ENCODE results near the gene VAMP5.
"Not testable (repeated sequence)": the region's sequence is repeated elsewhere in the genome, so short reads cannot be mapped to it uniquely, and the experiment has no call there.

The VAMP5 gene

GRCh38 chr2:85541753-85542457, 42.3 kb upstream of the VAMP5 start:
- no peak overlapping the region for H3K14ac ChIP-seq (ENCODE audit: low read length)
- peaks cover 11 to 39% of the 10 kb centered on the region in 2 experiments for H3K36me3 ChIP-seq (ENCODE audit: control insufficient read depth in 1 of 2, insufficient read depth in 2 of 2, low read length in 2 of 2)
- no peaks in the 10 kb centered on the region for H3K27me3 ChIP-seq (ENCODE audit: insufficient read depth, low read length)
- H3K18ac ChIP-seq (ENCODE audit: low read length), result no peak overlapping the region
- H3K4me2 ChIP-seq (ENCODE audit: low read length), result no peak overlapping the region
- H3K79me2 ChIP-seq (ENCODE audit: control insufficient read depth, insufficient read depth, low read length, poor library complexity), result peaks cover 26% of the 10 kb centered on the region
- H2BK120ac ChIP-seq (ENCODE audit: insufficient read depth, low read length, poor library complexity), result no peak overlapping the region
- no peak for DNase-seq
- no peak overlapping the region for H2AFZ ChIP-seq (ENCODE audit: insufficient read depth, low read length, poor library complexity)
- no peak overlapping the region for H2BK12ac ChIP-seq (ENCODE audit: low read length)
- H3K9ac ChIP-seq (ENCODE audit: low read length), result no peak overlapping the region
- H3K23ac ChIP-seq (ENCODE audit: low read length), result no peak overlapping the region
- no peak overlapping the region for H4K91ac ChIP-seq (ENCODE audit: low read depth, low read length)
- H4K8ac ChIP-seq (ENCODE audit: low read depth, low read length), result no peak overlapping the region
- no peak overlapping the region for H3K27ac ChIP-seq (ENCODE audit: low read depth, low read length)
- no CpG with 5 or more reads among the region's 5 CpGs for WGBS (ENCODE audit: extremely low coverage, insufficient coverage, insufficient read length)
- H4K12ac ChIP-seq (ENCODE audit: low read depth, low read length), result no peak overlapping the region
- H3K79me1 ChIP-seq (ENCODE audit: low read length), result peaks cover 21% of the 10 kb centered on the region
- H3K4me1 ChIP-seq (ENCODE audit: control insufficient read depth in 1 of 2, insufficient read depth in 2 of 2, low read length in 2 of 2), result peaks cover 0 to 7% of the 10 kb centered on the region in 2 experiments
- no peak overlapping the region for H3K4ac ChIP-seq (ENCODE audit: low read depth, low read length)
- no peak overlapping the region for H2BK5ac ChIP-seq (ENCODE audit: low read depth, low read length, poor library complexity)
- H3K9me3 ChIP-seq (ENCODE audit: insufficient read depth, low read depth, low read length), result peaks cover 2% of the 10 kb centered on the region
- no peak overlapping the region for H3K4me3 ChIP-seq (ENCODE audit: low read depth, low read length)
- no peak overlapping the region for H2AK5ac ChIP-seq (ENCODE audit: low read length)

- H4K12ac ChIP-seq (ENCODE audit: low read depth, low read length), result no peak overlapping the region
- no peak overlapping the region for H3K4me3 ChIP-seq (ENCODE audit: low read depth, low read length)
- H3K27ac ChIP-seq (ENCODE audit: low read depth, low read length), result no peak overlapping the region
- no peak overlapping the region for H3K23ac ChIP-seq (ENCODE audit: low read length)
- no CpG with 5 or more reads among the region's 4 CpGs for WGBS (ENCODE audit: extremely low coverage, insufficient coverage, insufficient read length)
- DNase-seq, result no peak
- H4K91ac ChIP-seq (ENCODE audit: low read depth, low read length), result no peak overlapping the region
- peaks cover 0 to 3% of the 10 kb centered on the region in 2 experiments for H3K4me1 ChIP-seq (ENCODE audit: control insufficient read depth in 1 of 2, insufficient read depth in 2 of 2, low read length in 2 of 2)
- H2BK120ac ChIP-seq (ENCODE audit: insufficient read depth, low read length, poor library complexity), result no peak overlapping the region
- H3K18ac ChIP-seq (ENCODE audit: low read length), result no peak overlapping the region
- peaks cover 18% of the 10 kb centered on the region for H3K79me1 ChIP-seq (ENCODE audit: low read length)
- H3K9ac ChIP-seq (ENCODE audit: low read length), result no peak overlapping the region
- no peak overlapping the region for H2AK5ac ChIP-seq (ENCODE audit: low read length)
- no peak overlapping the region for H3K14ac ChIP-seq (ENCODE audit: low read length)
- H3K36me3 ChIP-seq (ENCODE audit: control insufficient read depth in 1 of 2, insufficient read depth in 2 of 2, low read length in 2 of 2), result peaks cover 13 to 42% of the 10 kb centered on the region in 2 experiments
- H2AFZ ChIP-seq (ENCODE audit: insufficient read depth, low read length, poor library complexity), result no peak overlapping the region
- no peak overlapping the region for H3K4me2 ChIP-seq (ENCODE audit: low read length)
- no peak overlapping the region for H3K4ac ChIP-seq (ENCODE audit: low read depth, low read length)
- H3K79me2 ChIP-seq (ENCODE audit: control insufficient read depth, insufficient read depth, low read length, poor library complexity), result peaks cover 23% of the 10 kb centered on the region
- no peaks in the 10 kb centered on the region for H3K27me3 ChIP-seq (ENCODE audit: insufficient read depth, low read length)
- peaks cover 2% of the 10 kb centered on the region for H3K9me3 ChIP-seq (ENCODE audit: insufficient read depth, low read depth, low read length)
- no peak overlapping the region for H2BK12ac ChIP-seq (ENCODE audit: low read length)
- H2BK5ac ChIP-seq (ENCODE audit: low read depth, low read length, poor library complexity), result no peak overlapping the region
- H4K8ac ChIP-seq (ENCODE audit: low read depth, low read length), result no peak overlapping the region
These were observed 41.5 kb upstream of the VAMP5 start for GRCh38 chr2:85542777-85543176.

- Histone ChIP-seq H3K36me3 (ENCODE audit: control insufficient read depth in 1 of 2, insufficient read depth in 2 of 2, low read length in 2 of 2) (peaks cover 14 to 48% of the 10 kb centered on the region in 2 experiments), H3K79me2 (ENCODE audit: control insufficient read depth, insufficient read depth, low read length, poor library complexity) (peaks cover 11% of the 10 kb centered on the region)
- H2BK5ac ChIP-seq (ENCODE audit: low read depth, low read length, poor library complexity); H3K18ac ChIP-seq (ENCODE audit: low read length); H3K4me2 ChIP-seq (ENCODE audit: low read length); H2BK120ac ChIP-seq (ENCODE audit: insufficient read depth, low read length, poor library complexity); H3K4me3 ChIP-seq (ENCODE audit: low read depth, low read length); H3K9me3 ChIP-seq (ENCODE audit: insufficient read depth, low read depth, low read length); H4K12ac ChIP-seq (ENCODE audit: low read depth, low read length); H3K9ac ChIP-seq (ENCODE audit: low read length); H3K4me1 ChIP-seq (ENCODE audit: control insufficient read depth in 1 of 2, insufficient read depth in 2 of 2, low read length in 2 of 2); H3K14ac ChIP-seq (ENCODE audit: low read length); H3K79me1 ChIP-seq (ENCODE audit: low read length); H3K27me3 ChIP-seq (ENCODE audit: insufficient read depth, low read length); H4K91ac ChIP-seq (ENCODE audit: low read depth, low read length); H4K8ac ChIP-seq (ENCODE audit: low read depth, low read length); H3K4ac ChIP-seq (ENCODE audit: low read depth, low read length); H3K23ac ChIP-seq (ENCODE audit: low read length); DNase-seq; H2AFZ ChIP-seq (ENCODE audit: insufficient read depth, low read length, poor library complexity); H2BK12ac ChIP-seq (ENCODE audit: low read length); H3K27ac ChIP-seq (ENCODE audit: low read depth, low read length); H2AK5ac ChIP-seq (ENCODE audit: low read length): not testable (repeated sequence)
- WGBS (ENCODE audit: extremely low coverage, insufficient coverage, insufficient read length), result no CpG with 5 or more reads among the region's 3 CpGs
These were observed 40.0 kb upstream of the VAMP5 start for GRCh38 chr2:85544254-85544691.

- H3K4ac ChIP-seq (ENCODE audit: low read depth, low read length); H2BK120ac ChIP-seq (ENCODE audit: insufficient read depth, low read length, poor library complexity); H3K9me3 ChIP-seq (ENCODE audit: insufficient read depth, low read depth, low read length); H3K27me3 ChIP-seq (ENCODE audit: insufficient read depth, low read length); H3K18ac ChIP-seq (ENCODE audit: low read length); H2AK5ac ChIP-seq (ENCODE audit: low read length); H4K91ac ChIP-seq (ENCODE audit: low read depth, low read length); H3K9ac ChIP-seq (ENCODE audit: low read length); H3K14ac ChIP-seq (ENCODE audit: low read length); H3K79me2 ChIP-seq (ENCODE audit: control insufficient read depth, insufficient read depth, low read length, poor library complexity); H3K79me1 ChIP-seq (ENCODE audit: low read length); H3K4me3 ChIP-seq (ENCODE audit: low read depth, low read length); H4K12ac ChIP-seq (ENCODE audit: low read depth, low read length); H4K8ac ChIP-seq (ENCODE audit: low read depth, low read length); H2BK5ac ChIP-seq (ENCODE audit: low read depth, low read length, poor library complexity); H3K4me1 ChIP-seq (ENCODE audit: control insufficient read depth in 1 of 2, insufficient read depth in 2 of 2, low read length in 2 of 2); H3K27ac ChIP-seq (ENCODE audit: low read depth, low read length); H2AFZ ChIP-seq (ENCODE audit: insufficient read depth, low read length, poor library complexity); H2BK12ac ChIP-seq (ENCODE audit: low read length); H3K23ac ChIP-seq (ENCODE audit: low read length); H3K4me2 ChIP-seq (ENCODE audit: low read length): not testable (repeated sequence)
- WGBS (ENCODE audit: extremely low coverage, insufficient coverage, insufficient read length), result no CpG with 5 or more reads among the region's 5 CpGs
- peak in 1 of 2 donors; percentile 7 for DNase-seq
- H3K36me3 ChIP-seq (ENCODE audit: control insufficient read depth in 1 of 2, insufficient read depth in 2 of 2, low read length in 2 of 2), result peaks cover 14 to 52% of the 10 kb centered on the region in 2 experiments
These were observed 39.1 kb upstream of the VAMP5 start for GRCh38 chr2:85544915-85545779.
